GM23338 (cell line): Measurements from ENCODE around the gene TUBA1B. TPM values are rescaled to one million over a fixed set of nuclear protein-coding genes. Genes with fewer than 3 reads are reported as not detected.

Experiments used
- ATAC-seq: fragments of 200-7000 bp; cut with Tn5 transposase; 3 replicates; pipeline ENCODE4 v1.9.1; 2020
- DNase-seq: peaks from one replicate; pipeline ENCODE4 v3.0.0-alpha.2; 2015; ENCODE audit warnings: low spot score
- H2AFZ ChIP-seq: fragments of 200-600 bp; sonication (generic); 2 replicates; pipeline ENCODE4 v1.8.0; 2016; ENCODE audit warnings: antibody characterized with exemption, mild to moderate bottlenecking, moderate library complexity
- H3F3A ChIP-seq: fragments of 200-600 bp; sonication (generic); replicated peaks from 2 replicates; pipeline ENCODE4 v1.8.0; 2017; ENCODE audit warnings: antibody characterized with exemption, mixed run types, low read depth
- H3K27ac ChIP-seq: fragments of 200-600 bp; sonication (generic); 2 replicates; pipeline ENCODE4 v1.6.1; 2016; ENCODE audit warnings: low read depth
- H3K27me3 ChIP-seq: fragments of 200-600 bp; sonication (generic); 2 replicates; pipeline ENCODE4 v1.8.0; 2016; ENCODE audit warnings: mild to moderate bottlenecking, mixed run types, moderate library complexity; ENCODE audit not compliant: insufficient read depth
- H3K36me3 ChIP-seq: fragments of 200-600 bp; sonication (generic); 2 replicates; pipeline ENCODE4 v1.8.0; 2016; ENCODE audit warnings: mild to moderate bottlenecking; ENCODE audit not compliant: insufficient read depth
- H3K4me1 ChIP-seq: fragments of 200-600 bp; sonication (generic); 2 replicates; pipeline ENCODE4 v1.8.0; 2016; ENCODE audit warnings: mild to moderate bottlenecking, moderate library complexity; ENCODE audit not compliant: insufficient read depth
- H3K4me2 ChIP-seq: fragments of 200-600 bp; sonication (generic); 2 replicates; pipeline ENCODE4 v1.7.1; 2017; ENCODE audit warnings: mixed run types
- H3K4me3 ChIP-seq: fragments of 200-600 bp; sonication (generic); 2 replicates; pipeline ENCODE4 v1.6.1; 2016; ENCODE audit warnings: mixed run types
- H3K79me2 ChIP-seq: fragments of 200-600 bp; sonication (generic); replicated peaks from 2 replicates; pipeline ENCODE4 v1.8.0; 2017; ENCODE audit warnings: mild to moderate bottlenecking; ENCODE audit not compliant: insufficient read depth
- H3K9me2 ChIP-seq: fragments of 200-600 bp; sonication (generic); 2 replicates; pipeline ENCODE4 v1.8.0; 2017; ENCODE audit not compliant: insufficient read depth
- H4K20me1 ChIP-seq: fragments of 200-600 bp; sonication (generic); replicated peaks from 2 replicates; pipeline ENCODE4 v1.8.0; 2017; ENCODE audit warnings: mild to moderate bottlenecking; ENCODE audit not compliant: insufficient read depth
- H3K27ac Mint-ChIP-seq: 2 replicates; pipeline ENCODE4 v1.8.0; 2020; ENCODE audit warnings: inconsistent platforms, mild to moderate bottlenecking, moderate library complexity, mixed read lengths
- H3K27me3 Mint-ChIP-seq: 3 replicates; pipeline ENCODE4 v1.8.0; 2022; ENCODE audit warnings: low read depth, mild to moderate bottlenecking, moderate library complexity, mixed read lengths, inconsistent platforms; ENCODE audit not compliant: insufficient read depth, poor library complexity
- H3K36me3 Mint-ChIP-seq: 3 replicates; pipeline ENCODE4 v1.8.0; 2021; ENCODE audit warnings: low read depth, mild to moderate bottlenecking, inconsistent platforms, moderate library complexity, mixed read lengths
- H3K4me1 Mint-ChIP-seq: 3 replicates; pipeline ENCODE4 v1.8.0; 2020; ENCODE audit warnings: mild to moderate bottlenecking, inconsistent platforms, mixed read lengths
- H3K4me3 Mint-ChIP-seq: 3 replicates; pipeline ENCODE4 v1.8.0; 2021; ENCODE audit warnings: moderate library complexity, mild to moderate bottlenecking, inconsistent platforms, mixed read lengths
- H3K9me3 Mint-ChIP-seq: 3 replicates; pipeline ENCODE4 v1.8.0; 2020; ENCODE audit warnings: moderate library complexity, mild to moderate bottlenecking, inconsistent platforms, mixed read lengths
- CREB1 ChIP-seq: fragments of 250-450 bp; sonication (Bioruptor Pico); IDR thresholded peaks from 2 replicates; pipeline ENCODE4 v1.5.0; 2020; ENCODE audit warnings: low read depth, mild to moderate bottlenecking, moderate library complexity
- EZH2 ChIP-seq: fragments of 200-600 bp; sonication (generic); IDR thresholded peaks from one replicate; pipeline ENCODE4 v1.8.0; 2017; ENCODE audit warnings: antibody characterized with exemption, mild to moderate bottlenecking, low read depth; ENCODE audit not compliant: unreplicated experiment
- EZH2phosphoT487 ChIP-seq: fragments of 200-600 bp; sonication (generic); IDR thresholded peaks from one replicate; pipeline ENCODE4 v1.8.1; 2018; ENCODE audit warnings: antibody characterized with exemption; ENCODE audit not compliant: unreplicated experiment
- JUNB ChIP-seq: IDR thresholded peaks from one replicate; pipeline ENCODE4 v1.6.1; 2016; ENCODE audit warnings: antibody characterized with exemption; ENCODE audit not compliant: unreplicated experiment
- NANOG ChIP-seq: IDR thresholded peaks from 2 replicates; pipeline ENCODE4 v1.6.1; 2016; ENCODE audit warnings: antibody characterized with exemption, borderline replicate concordance
- POLR2AphosphoS5 ChIP-seq: IDR thresholded peaks from 2 replicates; pipeline ENCODE4 v1.6.1; 2016; ENCODE audit warnings: antibody characterized with exemption, low read depth
- STAT1 ChIP-seq: IDR thresholded peaks from one replicate; pipeline ENCODE4 v1.6.1; 2016; ENCODE audit warnings: antibody characterized with exemption; ENCODE audit not compliant: unreplicated experiment
- ZNF114 ChIP-seq: fragments of 250-450 bp; sonication (Bioruptor Pico); IDR thresholded peaks from 2 replicates; pipeline ENCODE4 v1.5.0; 2020; ENCODE audit warnings: mild to moderate bottlenecking, moderate library complexity
- ZNF331 ChIP-seq: fragments of 250-450 bp; sonication (Bioruptor Pico); IDR thresholded peaks from 2 replicates; pipeline ENCODE4 v1.5.0; 2020; ENCODE audit warnings: low read depth, mild to moderate bottlenecking, moderate library complexity
- polyA plus RNA-seq: library from polyadenylated mRNA; unstranded; fragments of >200 nt; fragmentation: Nextera tagmentation; extraction: Ambion mirVana; gene quantifications from 2 replicates; pipeline ENCODE4 v1.2.1, GENCODE V29; 2016
- total RNA-seq: library from RNA; depleted of rRNA; stranded (reverse); fragments of >200 nt; shearing (Covaris generic); gene quantifications from 2 replicates; pipeline ENCODE4 v1.2.3, GENCODE V29; 2014
- TF ChIP-seq, protein P1 (sequence below): IDR thresholded peaks from one replicate; pipeline ENCODE4 v1.6.1; 2018; ENCODE audit warnings: antibody characterized with exemption; ENCODE audit not compliant: unreplicated experiment
- TF ChIP-seq, protein P2 (sequence below): fragments of 250-450 bp; sonication (Bioruptor Pico); IDR thresholded peaks from 2 replicates; pipeline ENCODE4 v1.5.0; 2020; ENCODE audit warnings: mild to moderate bottlenecking, moderate library complexity
- TF ChIP-seq, protein P3 (sequence below), 2 experiments: fragments of 200-600 bp in 1 of 2; sonication (generic) in 1 of 2; conservative IDR thresholded peaks; 2 replicates each; pipeline versions ENCODE4 v1.5.1 to v1.6.1; 2016 to 2017; ENCODE audit warnings: antibody characterized with exemption in 2 of 2, low read depth in 2 of 2, mild to moderate bottlenecking in 2 of 2, moderate library complexity in 1 of 2
- TF ChIP-seq, protein P4 (sequence below): IDR thresholded peaks from 2 replicates; pipeline ENCODE4 v1.6.1; 2016; ENCODE audit warnings: antibody characterized with exemption

TUBA1B gene
- total and polyA plus RNA-seq, 2 experiments from 2014 or later: 1,116 to 2,718 TPM

DNA sequence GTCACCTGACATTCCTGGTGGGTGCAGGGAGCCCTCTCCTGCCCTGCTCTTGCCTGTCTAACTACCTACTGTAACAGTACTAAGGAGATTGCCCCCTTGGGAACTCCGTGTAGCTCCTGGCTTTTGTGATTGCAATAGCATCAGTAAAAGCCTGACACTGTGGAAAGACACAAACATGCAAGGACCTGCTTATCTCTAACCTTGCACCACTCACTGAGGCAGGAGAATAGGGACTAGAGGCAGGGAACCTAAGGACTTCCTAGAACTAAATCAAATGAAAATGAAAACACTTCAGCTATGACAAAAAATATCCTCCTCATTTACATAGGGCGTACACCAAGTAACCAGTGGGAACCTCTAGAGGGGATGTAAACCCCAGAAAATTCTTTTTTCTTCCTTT, 29.2 kb upstream of the TUBA1B start:
- ATAC-seq (no peak; the same call in 1 of the 3 replicates), DNase-seq (no peak)
- peaks cover 2% of the 10 kb centered on the region for H3K27me3 Mint-ChIP-seq
- H3K27me3 ChIP-seq: no peaks in the 10 kb centered on the region
- H3K4me1 Mint-ChIP-seq: peaks cover 8% of the 10 kb centered on the region; the same call in 1 of the 3 replicates
- no peak overlapping the region for H3K4me2 ChIP-seq
- H3K36me3 ChIP-seq: no peaks in the 10 kb centered on the region
- TF ChIP-seq, protein P1, sequence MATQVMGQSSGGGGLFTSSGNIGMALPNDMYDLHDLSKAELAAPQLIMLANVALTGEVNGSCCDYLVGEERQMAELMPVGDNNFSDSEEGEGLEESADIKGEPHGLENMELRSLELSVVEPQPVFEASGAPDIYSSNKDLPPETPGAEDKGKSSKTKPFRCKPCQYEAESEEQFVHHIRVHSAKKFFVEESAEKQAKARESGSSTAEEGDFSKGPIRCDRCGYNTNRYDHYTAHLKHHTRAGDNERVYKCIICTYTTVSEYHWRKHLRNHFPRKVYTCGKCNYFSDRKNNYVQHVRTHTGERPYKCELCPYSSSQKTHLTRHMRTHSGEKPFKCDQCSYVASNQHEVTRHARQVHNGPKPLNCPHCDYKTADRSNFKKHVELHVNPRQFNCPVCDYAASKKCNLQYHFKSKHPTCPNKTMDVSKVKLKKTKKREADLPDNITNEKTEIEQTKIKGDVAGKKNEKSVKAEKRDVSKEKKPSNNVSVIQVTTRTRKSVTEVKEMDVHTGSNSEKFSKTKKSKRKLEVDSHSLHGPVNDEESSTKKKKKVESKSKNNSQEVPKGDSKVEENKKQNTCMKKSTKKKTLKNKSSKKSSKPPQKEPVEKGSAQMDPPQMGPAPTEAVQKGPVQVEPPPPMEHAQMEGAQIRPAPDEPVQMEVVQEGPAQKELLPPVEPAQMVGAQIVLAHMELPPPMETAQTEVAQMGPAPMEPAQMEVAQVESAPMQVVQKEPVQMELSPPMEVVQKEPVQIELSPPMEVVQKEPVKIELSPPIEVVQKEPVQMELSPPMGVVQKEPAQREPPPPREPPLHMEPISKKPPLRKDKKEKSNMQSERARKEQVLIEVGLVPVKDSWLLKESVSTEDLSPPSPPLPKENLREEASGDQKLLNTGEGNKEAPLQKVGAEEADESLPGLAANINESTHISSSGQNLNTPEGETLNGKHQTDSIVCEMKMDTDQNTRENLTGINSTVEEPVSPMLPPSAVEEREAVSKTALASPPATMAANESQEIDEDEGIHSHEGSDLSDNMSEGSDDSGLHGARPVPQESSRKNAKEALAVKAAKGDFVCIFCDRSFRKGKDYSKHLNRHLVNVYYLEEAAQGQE: no peak
- TF ChIP-seq ZNF331 (CRISPR knock-in tag) (no peak), JUNB (no peak), EZH2 (no peak), NANOG (no peak), EZH2phosphoT487 (no peak), ZNF114 (no peak), STAT1 (no peak), POLR2AphosphoS5 (no peak), CREB1 (CRISPR knock-in tag) (no peak)
- TF ChIP-seq, protein P2, sequence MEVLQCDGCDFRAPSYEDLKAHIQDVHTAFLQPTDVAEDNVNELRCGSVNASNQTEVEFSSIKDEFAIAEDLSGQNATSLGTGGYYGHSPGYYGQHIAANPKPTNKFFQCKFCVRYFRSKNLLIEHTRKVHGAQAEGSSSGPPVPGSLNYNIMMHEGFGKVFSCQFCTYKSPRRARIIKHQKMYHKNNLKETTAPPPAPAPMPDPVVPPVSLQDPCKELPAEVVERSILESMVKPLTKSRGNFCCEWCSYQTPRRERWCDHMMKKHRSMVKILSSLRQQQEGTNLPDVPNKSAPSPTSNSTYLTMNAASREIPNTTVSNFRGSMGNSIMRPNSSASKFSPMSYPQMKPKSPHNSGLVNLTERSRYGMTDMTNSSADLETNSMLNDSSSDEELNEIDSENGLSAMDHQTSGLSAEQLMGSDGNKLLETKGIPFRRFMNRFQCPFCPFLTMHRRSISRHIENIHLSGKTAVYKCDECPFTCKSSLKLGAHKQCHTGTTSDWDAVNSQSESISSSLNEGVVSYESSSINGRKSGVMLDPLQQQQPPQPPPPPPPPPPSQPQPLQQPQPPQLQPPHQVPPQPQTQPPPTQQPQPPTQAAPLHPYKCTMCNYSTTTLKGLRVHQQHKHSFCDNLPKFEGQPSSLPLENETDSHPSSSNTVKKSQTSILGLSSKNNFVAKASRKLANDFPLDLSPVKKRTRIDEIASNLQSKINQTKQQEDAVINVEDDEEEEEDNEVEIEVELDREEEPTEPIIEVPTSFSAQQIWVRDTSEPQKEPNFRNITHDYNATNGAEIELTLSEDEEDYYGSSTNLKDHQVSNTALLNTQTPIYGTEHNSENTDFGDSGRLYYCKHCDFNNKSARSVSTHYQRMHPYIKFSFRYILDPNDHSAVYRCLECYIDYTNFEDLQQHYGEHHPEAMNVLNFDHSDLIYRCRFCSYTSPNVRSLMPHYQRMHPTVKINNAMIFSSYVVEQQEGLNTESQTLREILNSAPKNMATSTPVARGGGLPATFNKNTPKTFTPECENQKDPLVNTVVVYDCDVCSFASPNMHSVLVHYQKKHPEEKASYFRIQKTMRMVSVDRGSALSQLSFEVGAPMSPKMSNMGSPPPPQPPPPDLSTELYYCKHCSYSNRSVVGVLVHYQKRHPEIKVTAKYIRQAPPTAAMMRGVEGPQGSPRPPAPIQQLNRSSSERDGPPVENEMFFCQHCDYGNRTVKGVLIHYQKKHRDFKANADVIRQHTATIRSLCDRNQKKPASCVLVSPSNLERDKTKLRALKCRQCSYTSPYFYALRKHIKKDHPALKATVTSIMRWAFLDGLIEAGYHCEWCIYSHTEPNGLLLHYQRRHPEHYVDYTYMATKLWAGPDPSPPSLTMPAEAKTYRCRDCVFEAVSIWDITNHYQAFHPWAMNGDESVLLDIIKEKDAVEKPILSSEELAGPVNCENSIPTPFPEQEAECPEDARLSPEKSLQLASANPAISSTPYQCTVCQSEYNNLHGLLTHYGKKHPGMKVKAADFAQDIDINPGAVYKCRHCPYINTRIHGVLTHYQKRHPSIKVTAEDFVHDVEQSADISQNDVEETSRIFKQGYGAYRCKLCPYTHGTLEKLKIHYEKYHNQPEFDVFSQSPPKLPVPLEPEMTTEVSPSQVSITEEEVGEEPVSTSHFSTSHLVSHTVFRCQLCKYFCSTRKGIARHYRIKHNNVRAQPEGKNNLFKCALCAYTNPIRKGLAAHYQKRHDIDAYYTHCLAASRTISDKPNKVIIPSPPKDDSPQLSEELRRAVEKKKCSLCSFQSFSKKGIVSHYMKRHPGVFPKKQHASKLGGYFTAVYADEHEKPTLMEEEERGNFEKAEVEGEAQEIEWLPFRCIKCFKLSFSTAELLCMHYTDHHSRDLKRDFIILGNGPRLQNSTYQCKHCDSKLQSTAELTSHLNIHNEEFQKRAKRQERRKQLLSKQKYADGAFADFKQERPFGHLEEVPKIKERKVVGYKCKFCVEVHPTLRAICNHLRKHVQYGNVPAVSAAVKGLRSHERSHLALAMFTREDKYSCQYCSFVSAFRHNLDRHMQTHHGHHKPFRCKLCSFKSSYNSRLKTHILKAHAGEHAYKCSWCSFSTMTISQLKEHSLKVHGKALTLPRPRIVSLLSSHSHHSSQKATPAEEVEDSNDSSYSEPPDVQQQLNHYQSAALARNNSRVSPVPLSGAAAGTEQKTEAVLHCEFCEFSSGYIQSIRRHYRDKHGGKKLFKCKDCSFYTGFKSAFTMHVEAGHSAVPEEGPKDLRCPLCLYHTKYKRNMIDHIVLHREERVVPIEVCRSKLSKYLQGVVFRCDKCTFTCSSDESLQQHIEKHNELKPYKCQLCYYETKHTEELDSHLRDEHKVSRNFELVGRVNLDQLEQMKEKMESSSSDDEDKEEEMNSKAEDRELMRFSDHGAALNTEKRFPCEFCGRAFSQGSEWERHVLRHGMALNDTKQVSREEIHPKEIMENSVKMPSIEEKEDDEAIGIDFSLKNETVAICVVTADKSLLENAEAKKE: no peak
- TF ChIP-seq, protein P3, sequence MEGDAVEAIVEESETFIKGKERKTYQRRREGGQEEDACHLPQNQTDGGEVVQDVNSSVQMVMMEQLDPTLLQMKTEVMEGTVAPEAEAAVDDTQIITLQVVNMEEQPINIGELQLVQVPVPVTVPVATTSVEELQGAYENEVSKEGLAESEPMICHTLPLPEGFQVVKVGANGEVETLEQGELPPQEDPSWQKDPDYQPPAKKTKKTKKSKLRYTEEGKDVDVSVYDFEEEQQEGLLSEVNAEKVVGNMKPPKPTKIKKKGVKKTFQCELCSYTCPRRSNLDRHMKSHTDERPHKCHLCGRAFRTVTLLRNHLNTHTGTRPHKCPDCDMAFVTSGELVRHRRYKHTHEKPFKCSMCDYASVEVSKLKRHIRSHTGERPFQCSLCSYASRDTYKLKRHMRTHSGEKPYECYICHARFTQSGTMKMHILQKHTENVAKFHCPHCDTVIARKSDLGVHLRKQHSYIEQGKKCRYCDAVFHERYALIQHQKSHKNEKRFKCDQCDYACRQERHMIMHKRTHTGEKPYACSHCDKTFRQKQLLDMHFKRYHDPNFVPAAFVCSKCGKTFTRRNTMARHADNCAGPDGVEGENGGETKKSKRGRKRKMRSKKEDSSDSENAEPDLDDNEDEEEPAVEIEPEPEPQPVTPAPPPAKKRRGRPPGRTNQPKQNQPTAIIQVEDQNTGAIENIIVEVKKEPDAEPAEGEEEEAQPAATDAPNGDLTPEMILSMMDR (conservative IDR thresholded peaks at IDR 0.05; ENCODE audit: low read depth in 2 of 2): no peak
- TF ChIP-seq, protein P4, sequence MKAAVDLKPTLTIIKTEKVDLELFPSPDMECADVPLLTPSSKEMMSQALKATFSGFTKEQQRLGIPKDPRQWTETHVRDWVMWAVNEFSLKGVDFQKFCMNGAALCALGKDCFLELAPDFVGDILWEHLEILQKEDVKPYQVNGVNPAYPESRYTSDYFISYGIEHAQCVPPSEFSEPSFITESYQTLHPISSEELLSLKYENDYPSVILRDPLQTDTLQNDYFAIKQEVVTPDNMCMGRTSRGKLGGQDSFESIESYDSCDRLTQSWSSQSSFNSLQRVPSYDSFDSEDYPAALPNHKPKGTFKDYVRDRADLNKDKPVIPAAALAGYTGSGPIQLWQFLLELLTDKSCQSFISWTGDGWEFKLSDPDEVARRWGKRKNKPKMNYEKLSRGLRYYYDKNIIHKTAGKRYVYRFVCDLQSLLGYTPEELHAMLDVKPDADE: no peak
- no peak overlapping the region for H3K4me3 ChIP-seq
- no peaks in the 10 kb centered on the region for H4K20me1 ChIP-seq
- H3K27ac ChIP-seq: no peak overlapping the region
- no peak overlapping the region for H3K4me3 Mint-ChIP-seq
- no peaks in the 10 kb centered on the region for H3K9me2 ChIP-seq
- no peaks in the 10 kb centered on the region for H3K79me2 ChIP-seq
- H3K36me3 Mint-ChIP-seq: no peaks in the 10 kb centered on the region
- H3F3A ChIP-seq: no peaks in the 10 kb centered on the region
- no peak overlapping the region for H2AFZ ChIP-seq
- H3K9me3 Mint-ChIP-seq: no peaks in the 10 kb centered on the region
- H3K4me1 ChIP-seq: no peaks in the 10 kb centered on the region
- H3K27ac Mint-ChIP-seq: no peak overlapping the region
